CD14-positive monocyte (primary cell): ENCODE data around the gene PPP3CA. TPM values are rescaled to one million over a fixed set of nuclear protein-coding genes. Genes with fewer than 3 reads are reported as not detected.

Experiments used
- DNase-seq, 3 donors: peaks; one replicate each; pipeline ENCODE4 v3.0.0-alpha.2; 2011 to 2022
- H2AFZ ChIP-seq: 2 replicates; pipeline ENCODE4 v1.6.0; 2012; ENCODE audit warnings: mild to moderate bottlenecking, low read depth, low read length, inconsistent platforms; ENCODE audit not compliant: insufficient read depth, poor library complexity, severe bottlenecking
- H3K27ac ChIP-seq, 2 donors: 1 replicate in 1 of 2; 2 replicates in 1 of 2; pipeline ENCODE4 v1.5.1; 2012 to 2013; ENCODE audit warnings: low read length in 2 of 2, control low read depth in 1 of 2, inconsistent platforms in 1 of 2, low read depth in 1 of 2, mild to moderate bottlenecking in 1 of 2
- H3K27me3 ChIP-seq, 2 donors: one replicate each; pipeline versions ENCODE4 v1.6.0 to v1.6.1; 2011 to 2013; ENCODE audit warnings: low read length in 2 of 2; ENCODE audit not compliant: control insufficient read depth in 2 of 2, insufficient read depth in 2 of 2
- H3K36me3 ChIP-seq, 2 donors: replicated peaks in 1 of 2; 1 replicate in 1 of 2; 2 replicates in 1 of 2; pipeline versions ENCODE4 v1.5.1 to v1.6.1; 2012 to 2013; ENCODE audit warnings: low read length in 2 of 2, control low read depth in 1 of 2, inconsistent platforms in 1 of 2, mild to moderate bottlenecking in 1 of 2; ENCODE audit not compliant: insufficient read depth in 2 of 2, control insufficient read depth in 1 of 2
- H3K4me1 ChIP-seq, 2 donors: 1 replicate in 1 of 2; 2 replicates in 1 of 2; pipeline versions ENCODE4 v1.5.1 to v1.6.1; 2012 to 2013; ENCODE audit warnings: low read length in 2 of 2, control low read depth in 1 of 2, inconsistent platforms in 1 of 2, mild to moderate bottlenecking in 1 of 2, moderate library complexity in 1 of 2; ENCODE audit not compliant: insufficient read depth in 2 of 2, control insufficient read depth in 1 of 2
- H3K4me2 ChIP-seq: replicated peaks from 2 replicates; pipeline ENCODE3; 2012; ENCODE audit warnings: low read length, moderate library complexity, mild to moderate bottlenecking; ENCODE audit not compliant: poor library complexity, severe bottlenecking; ENCODE audit errors: extremely low read depth
- H3K4me3 ChIP-seq, 3 experiments: fragments of 200-600 bp in 1 of 3; sonication (generic) in 1 of 3; replicated peaks in 1 of 3; 1 replicate in 2 of 3; 2 replicates in 1 of 3; pipeline ENCODE4 v1.5.1; 2011 to 2013; ENCODE audit warnings: low read length in 3 of 3, mild to moderate bottlenecking in 3 of 3, control low read depth in 2 of 3, low read depth in 2 of 3, inconsistent platforms in 1 of 3, moderate library complexity in 1 of 3
- H3K79me2 ChIP-seq: 2 replicates; pipeline ENCODE4 v1.6.0; 2012; ENCODE audit warnings: mild to moderate bottlenecking, control low read depth, inconsistent platforms, low read length, moderate library complexity; ENCODE audit not compliant: insufficient read depth
- H3K9ac ChIP-seq: 2 replicates; pipeline ENCODE4 v1.6.0; 2017; ENCODE audit warnings: low read length, mild to moderate bottlenecking; ENCODE audit not compliant: insufficient read depth, poor library complexity, severe bottlenecking
- H3K9me3 ChIP-seq, 2 donors: replicated peaks in 1 of 2; 1 replicate in 1 of 2; 2 replicates in 1 of 2; pipeline versions ENCODE4 v1.5.1 to v1.6.1; 2012 to 2013; ENCODE audit warnings: low read length in 2 of 2, control low read depth in 1 of 2; ENCODE audit not compliant: control insufficient read depth in 1 of 2, insufficient read depth in 1 of 2
- H4K20me1 ChIP-seq: 2 replicates; pipeline ENCODE4 v1.6.0; 2012; ENCODE audit warnings: mild to moderate bottlenecking, low read length, control low read depth, moderate library complexity; ENCODE audit not compliant: insufficient read depth
- H3K27ac Mint-ChIP-seq, 7 donors: one replicate each; pipeline ENCODE4 v1.8.0; 2020; ENCODE audit warnings: mild to moderate bottlenecking in 7 of 7, mixed read lengths in 7 of 7, moderate library complexity in 6 of 7, inconsistent platforms in 2 of 7
- H3K27me3 Mint-ChIP-seq, 3 donors: one replicate each; pipeline ENCODE4 v1.8.0; 2021 to 2022; ENCODE audit warnings: low read depth in 3 of 3, mild to moderate bottlenecking in 3 of 3, mixed read lengths in 3 of 3, moderate library complexity in 3 of 3, inconsistent platforms in 1 of 3
- H3K36me3 Mint-ChIP-seq, 2 donors: one replicate each; pipeline ENCODE4 v1.8.0; 2020; ENCODE audit warnings: mixed read lengths in 2 of 2, inconsistent platforms in 1 of 2, mild to moderate bottlenecking in 1 of 2
- H3K4me1 Mint-ChIP-seq: one replicate; pipeline ENCODE4 v1.8.0; 2020; ENCODE audit warnings: mild to moderate bottlenecking, mixed read lengths
- H3K4me3 Mint-ChIP-seq, 2 donors: one replicate each; pipeline ENCODE4 v1.8.0; 2020; ENCODE audit warnings: mild to moderate bottlenecking in 2 of 2, mixed read lengths in 2 of 2, moderate library complexity in 1 of 2
- H3K9me3 Mint-ChIP-seq, 7 donors: one replicate each; pipeline ENCODE4 v1.8.0; 2020 to 2022; ENCODE audit warnings: mixed read lengths in 7 of 7, mild to moderate bottlenecking in 6 of 7, moderate library complexity in 6 of 7, inconsistent platforms in 2 of 7
- CTCF ChIP-seq: fragments of 200-600 bp; IDR thresholded peaks from one replicate; pipeline ENCODE4 v1.8.0; 2022; ENCODE audit warnings: antibody characterized with exemption, mild to moderate bottlenecking
- WGBS: methylation state at CpG from one replicate; pipeline ENCODE4 v1.1.5; 2013; ENCODE audit warnings: missing lambda C conversion rate; ENCODE audit not compliant: insufficient coverage; 5-methylcytosine and 5-hydroxymethylcytosine counted together
- intact Hi-C, 2 donors: fragments of 100-400 bp; cut with micrococcal nuclease; formaldehyde crosslinking; loops; one replicate each; pipeline versions ENCODE4 v1.15.0 to v1.15.1; 2023
- polyA plus RNA-seq, 3 donors: library from polyadenylated mRNA; depleted of rRNA in 1 of 3; unstranded in 2 of 3; stranded (reverse) in 1 of 3; fragments of 300-500 nt in 2 of 3; fragments of >200 nt in 1 of 3; fragmentation: Illumina TruSeq in 2 of 3; gene quantifications; 1 replicate in 2 of 3; 2 replicates in 1 of 3; pipeline ENCODE4 v1.2.3, GENCODE V29; 2012 to 2021

PPP3CA gene
- polyA plus RNA-seq, 3 donors = 5.1 to 9.7 (median 8.9) TPM

- Histone ChIP-seq H2AFZ (no peak overlapping the region), H3K36me3 (peaks cover 4 to 21% of the 10 kb centered on the region in 2 donors), H3K9ac (no peak overlapping the region), H3K4me1 (no peaks in the 10 kb centered on the region), H3K27me3 (no peaks in the 10 kb centered on the region), H3K79me2 (no peaks in the 10 kb centered on the region), H3K4me3 (no peak overlapping the region), H3K27ac (no peak overlapping the region), H3K9me3 (no peaks in the 10 kb centered on the region), H3K4me2 (no peak overlapping the region), H4K20me1 (no peaks in the 10 kb centered on the region)
- Mint-ChIP-seq H3K36me3 (peaks cover 15 to 26% of the 10 kb centered on the region in 2 donors), H3K27me3 (no peaks in the 10 kb centered on the region), H3K27ac (no peak overlapping the region), H3K4me3 (no peak overlapping the region), H3K4me1 (no peaks in the 10 kb centered on the region), H3K9me3 (no peaks in the 10 kb centered on the region)
- 100% methylated on average over 1 of the region's 1 CpG for WGBS
- no peak for DNase-seq
- intact Hi-C loops = no loop called here
- TF ChIP-seq CTCF = no peak
Measured at GRCh38 chr4:101044766-101045165, 302.6 kb downstream of the PPP3CA start.

GRCh38 chr4:101042847-101043246 is 304.5 kb downstream of the PPP3CA start:
- H3K4me1 ChIP-seq = no peaks in the 10 kb centered on the region
- no peak overlapping the region for H3K4me3 Mint-ChIP-seq
- H3K36me3 Mint-ChIP-seq = peaks cover 29 to 35% of the 10 kb centered on the region in 2 donors
- H3K27me3 Mint-ChIP-seq = no peaks in the 10 kb centered on the region
- no peak overlapping the region for H3K4me3 ChIP-seq
- H3K27me3 ChIP-seq = no peaks in the 10 kb centered on the region
- H3K36me3 ChIP-seq = peaks cover 12 to 39% of the 10 kb centered on the region in 2 donors
- H2AFZ ChIP-seq = no peak overlapping the region
- no peaks in the 10 kb centered on the region for H4K20me1 ChIP-seq
- no peak overlapping the region for H3K27ac ChIP-seq
- no peak overlapping the region for H3K27ac Mint-ChIP-seq
- no peak overlapping the region for H3K4me2 ChIP-seq
- no peak for DNase-seq
- H3K9me3 ChIP-seq = no peaks in the 10 kb centered on the region
- H3K4me1 Mint-ChIP-seq = peaks cover 3% of the 10 kb centered on the region
- no CpG with 5 or more reads among the region's 1 CpG for WGBS
- TF ChIP-seq CTCF = no peak
- H3K9me3 Mint-ChIP-seq = no peaks in the 10 kb centered on the region
- no peaks in the 10 kb centered on the region for H3K79me2 ChIP-seq
- intact Hi-C loops = no loop called here
- no peak overlapping the region for H3K9ac ChIP-seq
